Parathyroid adenoma (tissue), 2 donors: ENCODE data around the gene MGAT4C.

Source experiments
- H2AFZ ChIP-seq: fragments of 300-600 bp; sonication (generic); one replicate; pipeline ENCODE4 v1.7.0; 2017; ENCODE audit warnings: antibody characterized with exemption, mild to moderate bottlenecking
- H3K27ac ChIP-seq: fragments of 300-600 bp; sonication (generic); one replicate; pipeline ENCODE4 v1.7.0; 2017
- H3K27me3 ChIP-seq: fragments of 300-600 bp; sonication (generic); one replicate; pipeline ENCODE4 v1.7.0; 2017; ENCODE audit warnings: low read length; ENCODE audit not compliant: control insufficient read depth, insufficient read depth
- H3K36me3 ChIP-seq: fragments of 300-600 bp; sonication (generic); one replicate; pipeline ENCODE4 v1.7.0; 2017; ENCODE audit warnings: low read length; ENCODE audit not compliant: control insufficient read depth, insufficient read depth
- H3K4me1 ChIP-seq: fragments of 300-600 bp; sonication (generic); one replicate; pipeline ENCODE4 v1.7.0; 2017; ENCODE audit warnings: control low read depth
- H3K4me2 ChIP-seq: fragments of 300-600 bp; sonication (generic); one replicate; pipeline ENCODE4 v1.7.0; 2017; ENCODE audit warnings: low read length
- H3K4me3 ChIP-seq: fragments of 300-600 bp; sonication (generic); one replicate; pipeline ENCODE4 v1.7.0; 2017; ENCODE audit warnings: low read depth, low read length
- H3K79me2 ChIP-seq: fragments of 300-600 bp; sonication (generic); one replicate; pipeline ENCODE4 v1.7.0; 2017; ENCODE audit warnings: control low read depth
- H3K9ac ChIP-seq: fragments of 300-600 bp; sonication (generic); one replicate; pipeline ENCODE4 v1.7.0; 2017; ENCODE audit warnings: mild to moderate bottlenecking
- H3K9me3 ChIP-seq: fragments of 300-600 bp; sonication (generic); one replicate; pipeline ENCODE4 v1.7.0; 2017; ENCODE audit warnings: low read length; ENCODE audit not compliant: control insufficient read depth
- CTCF ChIP-seq: fragments of 300-600 bp; sonication (generic); IDR thresholded peaks from one replicate; pipeline ENCODE4 v1.7.0; 2017; ENCODE audit warnings: antibody characterized with exemption, mild to moderate bottlenecking
- donor health status: primary hyperparathyroidism.

MGAT4C gene

GRCh38 chr12:85956081-85956480 is 300.1 kb downstream of the MGAT4C start:
- H3K27me3 ChIP-seq, result no peaks in the 10 kb centered on the region
- H3K4me1 ChIP-seq, result no peaks in the 10 kb centered on the region
- no peaks in the 10 kb centered on the region for H3K9me3 ChIP-seq
- no peak overlapping the region for H3K4me3 ChIP-seq
- no peaks in the 10 kb centered on the region for H3K79me2 ChIP-seq
- no peak overlapping the region for H3K9ac ChIP-seq
- no peak overlapping the region for H3K4me2 ChIP-seq
- TF ChIP-seq CTCF, result no peak
- no peaks in the 10 kb centered on the region for H3K36me3 ChIP-seq
- no peak overlapping the region for H3K27ac ChIP-seq
- no peak overlapping the region for H2AFZ ChIP-seq

- TF ChIP-seq CTCF, result no peak
- no peaks in the 10 kb centered on the region for H3K79me2 ChIP-seq
- H3K27me3 ChIP-seq, result no peaks in the 10 kb centered on the region
- H3K9me3 ChIP-seq, result no peaks in the 10 kb centered on the region
- no peak overlapping the region for H3K9ac ChIP-seq
- no peak overlapping the region for H3K27ac ChIP-seq
- H3K36me3 ChIP-seq, result no peaks in the 10 kb centered on the region
- H3K4me2 ChIP-seq, result no peak overlapping the region
- no peak overlapping the region for H3K4me3 ChIP-seq
- H3K4me1 ChIP-seq, result no peaks in the 10 kb centered on the region
- H2AFZ ChIP-seq, result no peak overlapping the region
Measured at GRCh38 chr12:85955127-85955526, 301.1 kb downstream of the MGAT4C start.

GRCh38 chr12:85951823-85952222 is 304.4 kb downstream of the MGAT4C start:
- TF ChIP-seq CTCF, result no peak
- Histone ChIP-seq H3K27ac (no peak overlapping the region), H3K36me3 (no peaks in the 10 kb centered on the region), H2AFZ (no peak overlapping the region), H3K9me3 (no peaks in the 10 kb centered on the region), H3K4me2 (no peak overlapping the region), H3K27me3 (no peaks in the 10 kb centered on the region), H3K79me2 (no peaks in the 10 kb centered on the region), H3K4me1 (no peaks in the 10 kb centered on the region), H3K9ac (no peak overlapping the region), H3K4me3 (no peak overlapping the region)

- H3K9me3 ChIP-seq, result no peaks in the 10 kb centered on the region
- H3K4me3 ChIP-seq, result no peak overlapping the region
- H3K79me2 ChIP-seq, result no peaks in the 10 kb centered on the region
- no peak overlapping the region for H3K9ac ChIP-seq
- no peaks in the 10 kb centered on the region for H3K27me3 ChIP-seq
- no peak for TF ChIP-seq CTCF
- H3K36me3 ChIP-seq, result no peaks in the 10 kb centered on the region
- no peak overlapping the region for H2AFZ ChIP-seq
- H3K4me1 ChIP-seq, result no peaks in the 10 kb centered on the region
- no peak overlapping the region for H3K27ac ChIP-seq
- H3K4me2 ChIP-seq, result no peak overlapping the region
Measured at GRCh38 chr12:85949253-85949652, 306.9 kb downstream of the MGAT4C start.

- Histone ChIP-seq H3K4me1 (no peaks in the 10 kb centered on the region), H3K79me2 (no peaks in the 10 kb centered on the region)
Measured at GRCh38 chr12:85948340-85948739, 307.9 kb downstream of the MGAT4C start.

More at GRCh38 chr12:85948340-85948739, 307.9 kb downstream of the MGAT4C start:
- H3K36me3 ChIP-seq, result no peaks in the 10 kb centered on the region
- H3K27ac ChIP-seq, result no peak overlapping the region
- H2AFZ ChIP-seq, result no peak overlapping the region
- H3K27me3 ChIP-seq, result no peaks in the 10 kb centered on the region
- no peaks in the 10 kb centered on the region for H3K9me3 ChIP-seq
- no peak for TF ChIP-seq CTCF
- H3K4me3 ChIP-seq, result no peak overlapping the region
- H3K4me2 ChIP-seq, result no peak overlapping the region
- no peak overlapping the region for H3K9ac ChIP-seq
